Neuronal stem cell (in vitro differentiated cells): Measurements from ENCODE around the gene CRABP2.
A peak's percentile ranks its signal among the peaks of the same experiment; 100 is the strongest.

Experiments
- DNase-seq: peaks from one replicate; pipeline ENCODE4 v3.0.0-alpha.2; 2013; ENCODE audit warnings: low spot score
- H2AFZ ChIP-seq: one replicate; pipeline ENCODE4 v1.6.1; 2013; ENCODE audit warnings: mild to moderate bottlenecking, low read length, inconsistent platforms
- H2AK5ac ChIP-seq: 2 replicates; pipeline ENCODE4 v1.6.1; 2013; ENCODE audit warnings: low read depth, mild to moderate bottlenecking, inconsistent platforms, low read length, moderate library complexity, mixed read lengths
- H2BK120ac ChIP-seq: 2 replicates; pipeline ENCODE4 v1.6.1; 2013; ENCODE audit warnings: low read depth, mild to moderate bottlenecking, inconsistent platforms, low read length, moderate library complexity, mixed read lengths
- H2BK12ac ChIP-seq: one replicate; pipeline ENCODE4 v1.6.1; 2013; ENCODE audit warnings: low read length, inconsistent platforms
- H2BK15ac ChIP-seq: 2 replicates; pipeline ENCODE4 v1.6.1; 2013; ENCODE audit warnings: mild to moderate bottlenecking, low read length, inconsistent platforms, mixed read lengths
- H2BK5ac ChIP-seq: one replicate; pipeline ENCODE4 v1.6.1; 2013; ENCODE audit warnings: inconsistent platforms, mild to moderate bottlenecking, low read length, moderate library complexity
- H3K14ac ChIP-seq: one replicate; pipeline ENCODE4 v1.6.1; 2013; ENCODE audit warnings: low read length, inconsistent platforms
- H3K18ac ChIP-seq: 2 replicates; pipeline ENCODE4 v1.6.1; 2013; ENCODE audit warnings: low read length, inconsistent platforms
- H3K23ac ChIP-seq: 2 replicates; pipeline ENCODE4 v1.6.1; 2013; ENCODE audit warnings: low read depth, mild to moderate bottlenecking, mixed read lengths, low read length, inconsistent platforms; ENCODE audit not compliant: poor library complexity
- H3K27ac ChIP-seq: replicated peaks from 3 replicates; pipeline ENCODE4 v1.5.1; 2013; ENCODE audit warnings: low read length, inconsistent platforms
- H3K27me3 ChIP-seq, 3 experiments: 2 replicates each; pipeline ENCODE4 v1.6.1; 2013; ENCODE audit warnings: low read length in 3 of 3, mild to moderate bottlenecking in 2 of 3, inconsistent platforms in 1 of 3, low read depth in 1 of 3, mixed read lengths in 1 of 3, moderate library complexity in 1 of 3; ENCODE audit not compliant: control insufficient read depth in 3 of 3, insufficient read depth in 3 of 3
- H3K36me3 ChIP-seq, 2 donors: replicated peaks in 1 of 2; 2 replicates each; pipeline ENCODE4 v1.6.1; 2013; ENCODE audit warnings: low read length in 2 of 2; ENCODE audit not compliant: control insufficient read depth in 2 of 2, insufficient read depth in 2 of 2
- H3K4ac ChIP-seq: 2 replicates; pipeline ENCODE4 v1.6.1; 2013; ENCODE audit warnings: inconsistent platforms, mild to moderate bottlenecking, low read length, moderate library complexity
- H3K4me1 ChIP-seq, 2 donors: 1 replicate in 1 of 2; 2 replicates in 1 of 2; pipeline ENCODE4 v1.6.1; 2013; ENCODE audit warnings: low read length in 2 of 2, low read depth in 1 of 2; ENCODE audit not compliant: control insufficient read depth in 2 of 2, insufficient read depth in 1 of 2
- H3K4me2 ChIP-seq: one replicate; pipeline ENCODE4 v1.6.1; 2013; ENCODE audit warnings: mild to moderate bottlenecking, low read length, inconsistent platforms; ENCODE audit not compliant: insufficient read depth, poor library complexity, severe bottlenecking
- H3K4me3 ChIP-seq, 2 donors: 2 replicates each; pipeline ENCODE4 v1.5.1; 2013; ENCODE audit warnings: low read length in 2 of 2, mild to moderate bottlenecking in 2 of 2, inconsistent platforms in 1 of 2, moderate library complexity in 1 of 2
- H3K79me1 ChIP-seq: one replicate; pipeline ENCODE4 v1.6.1; 2013; ENCODE audit warnings: low read depth, mild to moderate bottlenecking, inconsistent platforms, low read length, moderate library complexity
- H3K9ac ChIP-seq: one replicate; pipeline ENCODE4 v1.6.1; 2013; ENCODE audit warnings: mild to moderate bottlenecking, low read depth, low read length, inconsistent platforms; ENCODE audit not compliant: poor library complexity
- H3K9me3 ChIP-seq, 2 donors: replicated peaks in 1 of 2; 2 replicates each; pipeline versions ENCODE3 to v1.6.1; 2013; ENCODE audit warnings: low read length in 2 of 2, mild to moderate bottlenecking in 2 of 2, inconsistent platforms in 1 of 2, low read depth in 1 of 2, mixed read lengths in 1 of 2, moderate library complexity in 1 of 2; ENCODE audit not compliant: control insufficient read depth in 2 of 2, insufficient read depth in 1 of 2
- H4K8ac ChIP-seq: one replicate; pipeline ENCODE4 v1.6.1; 2013; ENCODE audit warnings: low read depth, mild to moderate bottlenecking, inconsistent platforms, low read length, moderate library complexity
- H4K91ac ChIP-seq: one replicate; pipeline ENCODE4 v1.6.1; 2013; ENCODE audit warnings: low read length, low read depth, mild to moderate bottlenecking, inconsistent platforms; ENCODE audit not compliant: poor library complexity
- WGBS, 2 donors: extraction: QIAGEN DNeasy Blood & Tissue Kit; methylation state at CpG; one replicate each; pipeline ENCODE4 v1.1.7; 2013; ENCODE audit warnings: missing lambda C conversion rate in 2 of 2, mixed read lengths in 1 of 2; ENCODE audit not compliant: insufficient read length in 2 of 2, insufficient replicate concordance in 1 of 2; ENCODE audit errors: extremely low coverage in 2 of 2; 5-methylcytosine and 5-hydroxymethylcytosine counted together

CRABP2 gene

DNA sequence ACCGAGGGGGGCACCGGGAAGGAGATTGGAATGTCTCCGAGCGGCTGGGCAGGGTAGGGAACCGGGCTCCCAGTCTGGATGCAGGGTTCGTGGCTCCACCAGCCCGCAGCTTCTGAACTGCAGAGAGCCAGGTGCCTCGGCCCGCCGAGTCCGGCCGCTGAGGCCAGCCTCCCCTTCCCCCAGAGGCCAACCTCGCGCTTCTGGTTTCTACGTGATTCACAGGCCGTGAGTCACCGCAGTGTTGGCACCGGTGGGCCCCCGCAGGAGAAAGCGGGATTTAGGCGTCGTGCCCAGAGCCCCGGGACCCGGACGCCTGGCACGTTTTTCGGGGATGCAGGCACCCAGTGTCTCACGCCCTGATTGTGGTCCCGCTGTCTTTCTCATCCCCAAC, 458 bp downstream of the CRABP2 start:
- Histone ChIP-seq H2AK5ac (peak overlapping the region; percentile 68), H3K23ac (peak overlapping the region; percentile 76), H4K91ac (no peak overlapping the region), H2BK15ac (peak overlapping the region; percentile 40), H3K4me3 (peak overlapping the region; percentile 63 to 87), H3K14ac (no peak overlapping the region), H2BK120ac (no peak overlapping the region), H3K9me3 (no peaks in the 10 kb centered on the region), H3K27me3 (no peaks in the 10 kb centered on the region), H3K79me1 (peaks cover 9% of the 10 kb centered on the region), H4K8ac (no peak overlapping the region), H3K4ac (peak overlapping the region; percentile 2), H2BK5ac (peak overlapping the region; percentile 90), H3K4me2 (peak overlapping the region; percentile 93), H3K27ac (peak overlapping the region; percentile 92), H3K36me3 (peaks cover 11 to 13% of the 10 kb centered on the region in 2 donors), H2BK12ac (no peak overlapping the region), H3K18ac (peak overlapping the region; percentile 96), H3K9ac (peak overlapping the region; percentile 87), H3K4me1 (peaks cover 46 to 52% of the 10 kb centered on the region in 2 donors), H2AFZ (peak overlapping the region; percentile 91)
- WGBS, 2 donors: no CpG with 5 or more reads among the region's 29 CpGs
- DNase-seq: no peak

DNA sequence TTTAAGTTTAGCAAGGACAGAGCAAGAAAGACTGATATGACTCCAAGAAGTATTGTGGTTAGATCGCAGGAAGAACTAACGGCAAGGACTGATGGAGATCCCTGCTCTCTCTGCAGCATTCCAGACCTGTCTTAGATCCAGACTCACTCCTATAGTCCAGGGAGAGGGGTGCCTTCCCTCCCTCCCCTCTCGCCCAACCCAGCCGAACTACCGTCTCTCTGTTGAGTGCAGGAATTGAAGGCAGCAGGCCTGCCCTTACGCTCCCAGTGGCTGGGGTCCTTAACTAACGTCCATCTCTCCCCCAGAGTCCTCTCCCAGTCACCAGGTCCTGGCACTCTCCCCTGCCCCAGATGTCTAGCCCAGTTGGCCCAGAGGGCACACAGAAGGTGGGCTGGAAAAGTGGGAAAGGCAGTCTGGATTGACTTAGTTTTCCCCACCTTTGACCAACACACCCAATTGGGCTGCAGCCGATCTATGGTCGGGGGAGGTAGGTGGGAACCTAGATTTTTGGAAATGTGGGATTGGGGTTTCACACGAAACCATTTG, 1.1 kb downstream of the CRABP2 start:
- no peaks in the 10 kb centered on the region for H3K27me3 ChIP-seq
- no CpG with 5 or more reads among the region's 10 CpGs for whole genome bisulfite sequencing, 2 donors
- H3K36me3 ChIP-seq: peaks cover 17 to 18% of the 10 kb centered on the region in 2 donors
- H2AFZ ChIP-seq: no peak overlapping the region
- H2BK15ac ChIP-seq: no peak overlapping the region
- no peak overlapping the region for H2BK120ac ChIP-seq
- no peak overlapping the region for H3K27ac ChIP-seq
- H2BK5ac ChIP-seq: no peak overlapping the region
- H3K14ac ChIP-seq: no peak overlapping the region
- peak overlapping the region; percentile 36 for H3K18ac ChIP-seq
- no peak overlapping the region for H2BK12ac ChIP-seq
- no peak overlapping the region for H4K91ac ChIP-seq
- no peak for DNase-seq
- H3K9me3 ChIP-seq: no peaks in the 10 kb centered on the region
- H3K79me1 ChIP-seq: peaks cover 9% of the 10 kb centered on the region
- H2AK5ac ChIP-seq: no peak overlapping the region
- H3K4ac ChIP-seq: no peak overlapping the region
- H3K4me2 ChIP-seq: peak overlapping the region; percentile 93
- peak overlapping the region; percentile 56 for H3K9ac ChIP-seq
- peaks cover 39 to 45% of the 10 kb centered on the region in 2 donors for H3K4me1 ChIP-seq
- no peak overlapping the region for H4K8ac ChIP-seq
- H3K23ac ChIP-seq: no peak overlapping the region
- peak overlapping the region; percentile 63 to 87 for H3K4me3 ChIP-seq

- no peak for DNase-seq
- Histone ChIP-seq H3K36me3 (peaks cover 22 to 23% of the 10 kb centered on the region in 2 donors), H2BK12ac (no peak overlapping the region), H3K27me3 (no peaks in the 10 kb centered on the region), H3K27ac (no peak overlapping the region), H3K14ac (peak overlapping the region; percentile 23), H3K9me3 (no peaks in the 10 kb centered on the region), H2BK15ac (peak overlapping the region; percentile 6), H4K8ac (no peak overlapping the region), H2AFZ (no peak overlapping the region), H3K9ac (no peak overlapping the region), H3K18ac (peak overlapping the region; percentile 73), H2BK120ac (peak overlapping the region; percentile 22), H3K4me3 (peak overlapping the region; percentile 63 to 87), H2BK5ac (peak overlapping the region; percentile 55), H4K91ac (no peak overlapping the region), H3K79me1 (peaks cover 9% of the 10 kb centered on the region), H3K4ac (no peak overlapping the region), H3K23ac (no peak overlapping the region), H3K4me2 (peak overlapping the region; percentile 93), H2AK5ac (peak overlapping the region; percentile 31), H3K4me1 (peaks cover 34 to 40% of the 10 kb centered on the region in 2 donors)
- no CpG with 5 or more reads among the region's 4 CpGs for WGBS, 2 donors
Observed at GRCh38 chr1:156703741-156704140, 1.6 kb downstream of the CRABP2 start.

- Histone ChIP-seq H3K4me3 (peak overlapping the region in 1 of 2 donors; percentile 87), H3K79me1 (peaks cover 9% of the 10 kb centered on the region), H3K4ac (no peak overlapping the region), H3K14ac (peak overlapping the region; percentile 23), H4K8ac (no peak overlapping the region), H3K18ac (peak overlapping the region; percentile 73), H3K23ac (no peak overlapping the region), H2AFZ (no peak overlapping the region), H2BK15ac (peak overlapping the region; percentile 6), H3K9me3 (no peaks in the 10 kb centered on the region), H3K9ac (no peak overlapping the region), H2BK120ac (peak overlapping the region; percentile 22), H3K36me3 (peaks cover 24 to 26% of the 10 kb centered on the region in 2 donors), H2AK5ac (peak overlapping the region; percentile 31), H2BK5ac (peak overlapping the region; percentile 55), H3K4me2 (peak overlapping the region; percentile 93), H2BK12ac (no peak overlapping the region), H4K91ac (no peak overlapping the region), H3K27me3 (no peaks in the 10 kb centered on the region), H3K27ac (no peak overlapping the region), H3K4me1 (peaks cover 30 to 36% of the 10 kb centered on the region in 2 donors)
- WGBS, 2 donors: no CpG with 5 or more reads among the region's 4 CpGs
- no peak for DNase-seq
Observed at GRCh38 chr1:156703336-156703735, 2.0 kb downstream of the CRABP2 start.
